GM06990 (cell line): ENCODE data around the gene ARF1.

ENCODE experiments used
- DNase-seq: peaks from one replicate; pipeline ENCODE4 v3.0.0-alpha.2; 2011; ENCODE audit not compliant: insufficient read length; ENCODE audit errors: extremely low read depth
- H3K27me3 ChIP-seq: replicated peaks from 2 replicates; pipeline ENCODE4 v1.6.0; 2011; ENCODE audit warnings: low read length; ENCODE audit not compliant: control insufficient read depth, insufficient read depth
- H3K36me3 ChIP-seq: 2 replicates; pipeline ENCODE4 v1.5.1; 2011; ENCODE audit warnings: low read length; ENCODE audit not compliant: control insufficient read depth, insufficient read depth
- H3K4me3 ChIP-seq: replicated peaks from 2 replicates; pipeline ENCODE4 v1.5.1; 2011; ENCODE audit warnings: low read depth, mild to moderate bottlenecking, control low read depth, low read length
- CTCF ChIP-seq: IDR thresholded peaks from 2 replicates; pipeline ENCODE4 v1.5.1; 2011; ENCODE audit warnings: low read length, control low read depth, mild to moderate bottlenecking, inconsistent platforms; ENCODE audit not compliant: insufficient read depth, poor library complexity, severe bottlenecking

Gene ARF1

DNA sequence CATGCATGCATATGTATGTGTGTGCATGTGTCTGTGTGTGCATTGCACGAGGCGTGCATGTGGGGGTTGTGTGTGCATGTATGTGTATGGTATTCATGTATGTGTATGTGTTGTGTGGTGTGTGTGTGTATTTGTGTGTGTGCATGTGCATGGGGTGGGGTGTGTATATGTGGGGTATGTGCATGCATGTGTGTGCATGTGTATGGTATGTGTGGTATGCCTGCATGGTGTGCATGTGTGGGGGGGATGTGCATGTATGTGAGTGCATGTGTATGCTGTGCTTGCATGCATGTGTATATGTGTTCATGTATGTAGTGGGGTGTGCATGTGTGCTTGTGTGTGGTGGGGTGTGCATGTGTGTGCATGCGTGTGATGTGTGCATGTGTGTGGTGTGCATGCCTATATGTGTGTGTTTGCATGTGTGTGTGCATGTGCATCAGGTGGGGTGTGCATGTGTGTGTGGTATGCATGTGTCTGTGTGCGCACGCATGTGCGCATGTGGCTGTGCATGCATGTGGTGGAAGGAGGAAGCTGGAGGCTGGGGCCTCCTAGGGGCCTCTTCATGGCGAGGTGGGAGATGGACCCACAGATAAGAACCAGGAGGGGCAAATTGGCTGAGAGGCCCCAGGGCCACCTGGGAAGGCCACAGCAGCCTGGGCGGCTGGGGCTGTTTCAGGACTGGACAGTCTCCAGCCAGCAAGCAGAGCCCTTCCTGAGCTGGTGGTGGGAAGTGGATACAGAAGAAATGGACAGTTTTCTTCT, 35.9 kb upstream of the ARF1 start:
- TF ChIP-seq CTCF = no peak
- DNase-seq = no peak
- no peaks in the 10 kb centered on the region for H3K36me3 ChIP-seq
- no peak overlapping the region for H3K4me3 ChIP-seq
- no peaks in the 10 kb centered on the region for H3K27me3 ChIP-seq

- Histone ChIP-seq H3K4me3 (no peak overlapping the region), H3K36me3 (no peaks in the 10 kb centered on the region), H3K27me3 (no peaks in the 10 kb centered on the region)
- no peak for DNase-seq
- no peak for TF ChIP-seq CTCF
These were observed 35.4 kb upstream of the ARF1 start for GRCh38 chr1:228047183-228047466.

- Histone ChIP-seq H3K36me3 (no peaks in the 10 kb centered on the region), H3K4me3 (no peak overlapping the region)
- DNase-seq = no peak
These were observed 34.4 kb upstream of the ARF1 start for GRCh38 chr1:228048120-228048519.

GRCh38 chr1:228048659-228049298, 33.7 kb upstream of the ARF1 start:
- H3K36me3 ChIP-seq = no peaks in the 10 kb centered on the region
- no peaks in the 10 kb centered on the region; the same call in 1 of the 2 replicates for H3K27me3 ChIP-seq
- DNase-seq = no peak
- H3K4me3 ChIP-seq = no peak overlapping the region
- no peak for TF ChIP-seq CTCF

More at GRCh38 chr1:228048120-228048519, 34.4 kb upstream of the ARF1 start:
- H3K27me3 ChIP-seq = no peaks in the 10 kb centered on the region; the same call in 1 of the 2 replicates
- TF ChIP-seq CTCF = no peak

GRCh38 chr1:228050571-228051231, 31.8 kb upstream of the ARF1 start:
- no peak for TF ChIP-seq CTCF
- H3K36me3 ChIP-seq = no peaks in the 10 kb centered on the region
- no peak for DNase-seq
- H3K4me3 ChIP-seq = no peak overlapping the region
- no peaks in the 10 kb centered on the region; the same call in 1 of the 2 replicates for H3K27me3 ChIP-seq
